ENCODE results near the gene CYYR1.
"Not testable (repeated sequence)": the region's sequence is repeated elsewhere in the genome, so short reads cannot be mapped to it uniquely, and the experiment has no call there.

Gene CYYR1

GRCh38 chr21:26489781-26490180 is 83.3 kb downstream of the CYYR1 start:
- no peak for DNase-seq (ENCODE audit: low spot score)

- DNase-seq (ENCODE audit: low spot score): no peak
These were observed 85.1 kb downstream of the CYYR1 start for GRCh38 chr21:26487981-26488480.

- no peak for DNase-seq (ENCODE audit: low spot score)
These were observed 99.6 kb downstream of the CYYR1 start for GRCh38 chr21:26473471-26473870.

GRCh38 chr21:26471099-26471471 is 102.0 kb downstream of the CYYR1 start:
- no peak for DNase-seq (ENCODE audit: low spot score)

- DNase-seq (ENCODE audit: low spot score): no peak
These were observed 102.6 kb downstream of the CYYR1 start for GRCh38 chr21:26470351-26471098.

- peak; percentile 43 for DNase-seq (ENCODE audit: low spot score)
These were observed 103.3 kb downstream of the CYYR1 start for GRCh38 chr21:26469789-26470188.

- DNase-seq (ENCODE audit: low spot score): no peak
These were observed 107.2 kb downstream of the CYYR1 start for GRCh38 chr21:26465916-26466315.

- no peak for DNase-seq (ENCODE audit: low spot score)
These were observed 111.6 kb downstream of the CYYR1 start for GRCh38 chr21:26461500-26461899.

- DNase-seq (ENCODE audit: low spot score): no peak
These were observed 112.5 kb downstream of the CYYR1 start for GRCh38 chr21:26460621-26461020.

GRCh38 chr21:26458854-26459253 is 114.2 kb downstream of the CYYR1 start:
- DNase-seq (ENCODE audit: low spot score): not testable (repeated sequence)

- no peak for DNase-seq (ENCODE audit: low spot score)
These were observed 115.3 kb downstream of the CYYR1 start for GRCh38 chr21:26457817-26458216.

GRCh38 chr21:26453267-26453666 is 119.8 kb downstream of the CYYR1 start:
- DNase-seq (ENCODE audit: low spot score): no peak

GRCh38 chr21:26451081-26451740 is 121.9 kb downstream of the CYYR1 start:
- DNase-seq (ENCODE audit: low spot score): no peak

GRCh38 chr21:26449161-26449560 is 123.9 kb downstream of the CYYR1 start:
- DNase-seq (ENCODE audit: low spot score): peak; percentile 89

GRCh38 chr21:26448751-26449150 is 124.3 kb downstream of the CYYR1 start:
- DNase-seq (ENCODE audit: low spot score): no peak

GRCh38 chr21:26447932-26448475 is 125.1 kb downstream of the CYYR1 start:
- no peak for DNase-seq (ENCODE audit: low spot score)

- DNase-seq (ENCODE audit: low spot score): no peak
These were observed 127.6 kb downstream of the CYYR1 start for GRCh38 chr21:26445440-26445839.

- DNase-seq (ENCODE audit: low spot score): no peak
These were observed 128.4 kb downstream of the CYYR1 start for GRCh38 chr21:26444646-26445045.

- DNase-seq (ENCODE audit: low spot score): no peak
These were observed 129.2 kb downstream of the CYYR1 start for GRCh38 chr21:26443867-26444266.

- no peak for DNase-seq (ENCODE audit: low spot score)
These were observed 129.8 kb downstream of the CYYR1 start for GRCh38 chr21:26443291-26443690.

GRCh38 chr21:26441149-26441548 is 131.9 kb downstream of the CYYR1 start:
- no peak for DNase-seq (ENCODE audit: low spot score)

- DNase-seq (ENCODE audit: low spot score): no peak
These were observed 134.1 kb downstream of the CYYR1 start for GRCh38 chr21:26438976-26439375.

GRCh38 chr21:26437326-26438009 is 135.6 kb downstream of the CYYR1 start:
- DNase-seq (ENCODE audit: low spot score): no peak

All from pons (tissue), 1 donor.